Measurements from ENCODE around the gene WDFY1. TPM values are rescaled to one million over a fixed set of nuclear protein-coding genes. Genes with fewer than 3 reads are reported as not detected.
A peak's percentile ranks its signal among the peaks of the same experiment; 100 is the strongest.
"Not testable (repeated sequence)": the region's sequence is repeated elsewhere in the genome, so short reads cannot be mapped to it uniquely, and the experiment has no call there.

WDFY1 gene
- total RNA-seq, 1 experiment from 2014 or later: 88.7 TPM

DNA sequence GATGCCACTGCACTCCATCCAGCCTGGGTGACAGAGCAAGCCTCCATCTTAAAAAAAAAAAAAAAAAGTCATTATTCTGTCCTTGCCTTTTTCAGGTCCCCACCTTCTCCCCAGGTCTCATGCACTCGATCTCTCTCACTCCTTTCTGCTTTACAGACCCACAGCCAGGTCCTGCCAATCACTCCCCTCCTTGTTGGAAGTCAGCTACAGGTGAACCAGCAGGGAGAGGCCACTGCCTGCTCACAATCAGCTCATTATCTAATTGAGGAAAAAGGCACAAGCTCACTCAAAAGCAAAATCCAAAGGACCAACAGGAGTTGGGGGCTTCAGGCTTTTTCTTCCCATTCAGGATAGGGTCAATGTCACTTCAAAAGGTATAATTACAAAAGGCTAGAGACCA, 2.0 kb downstream of the WDFY1 start:
- BruUV-seq (replicated peaks): TSS peak; percentile 67
- peak overlapping the region; percentile 97 for H3K27ac ChIP-seq (ENCODE audit: low read depth, low read length, poor library complexity, severe bottlenecking)
- CTCF ChIA-PET: interaction anchor here (0.9 to 1.0 kb wide), 2 partner anchors 51 to 417 kb away, joined by 3 read pairs; no protein-coding TSS in a partner anchor
- TF ChIP-seq, protein P1, sequence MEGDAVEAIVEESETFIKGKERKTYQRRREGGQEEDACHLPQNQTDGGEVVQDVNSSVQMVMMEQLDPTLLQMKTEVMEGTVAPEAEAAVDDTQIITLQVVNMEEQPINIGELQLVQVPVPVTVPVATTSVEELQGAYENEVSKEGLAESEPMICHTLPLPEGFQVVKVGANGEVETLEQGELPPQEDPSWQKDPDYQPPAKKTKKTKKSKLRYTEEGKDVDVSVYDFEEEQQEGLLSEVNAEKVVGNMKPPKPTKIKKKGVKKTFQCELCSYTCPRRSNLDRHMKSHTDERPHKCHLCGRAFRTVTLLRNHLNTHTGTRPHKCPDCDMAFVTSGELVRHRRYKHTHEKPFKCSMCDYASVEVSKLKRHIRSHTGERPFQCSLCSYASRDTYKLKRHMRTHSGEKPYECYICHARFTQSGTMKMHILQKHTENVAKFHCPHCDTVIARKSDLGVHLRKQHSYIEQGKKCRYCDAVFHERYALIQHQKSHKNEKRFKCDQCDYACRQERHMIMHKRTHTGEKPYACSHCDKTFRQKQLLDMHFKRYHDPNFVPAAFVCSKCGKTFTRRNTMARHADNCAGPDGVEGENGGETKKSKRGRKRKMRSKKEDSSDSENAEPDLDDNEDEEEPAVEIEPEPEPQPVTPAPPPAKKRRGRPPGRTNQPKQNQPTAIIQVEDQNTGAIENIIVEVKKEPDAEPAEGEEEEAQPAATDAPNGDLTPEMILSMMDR (conservative IDR thresholded peaks at IDR 0.05; ENCODE audit: low read depth, low read length): no peak
- TF ChIP-seq EZH2 (IDR thresholded peaks at IDR 0.05; ENCODE audit: borderline replicate concordance, low read depth, low read length, poor library complexity, severe bottlenecking): no peak
- intact Hi-C loops (cut with micrococcal nuclease; ENCODE audit: unreplicated experiment): no loop called here
- no peaks in the 10 kb centered on the region for H3K27me3 ChIP-seq (replicated peaks; ENCODE audit: insufficient read depth, low read depth, low read length, poor library complexity)
- H3K9me3 ChIP-seq (ENCODE audit: low read depth, low read length, poor library complexity, severe bottlenecking): no peaks in the 10 kb centered on the region
- DNase-seq (ENCODE audit: low spot score): no peak
- peaks cover 31% of the 10 kb centered on the region for H3K4me1 ChIP-seq (ENCODE audit: insufficient read depth, low read length, poor library complexity, severe bottlenecking)
- peaks cover 3% of the 10 kb centered on the region for H3K36me3 ChIP-seq (ENCODE audit: insufficient read depth, low read length, poor library complexity, severe bottlenecking)
- H3K4me3 ChIP-seq (ENCODE audit: low read depth, low read length, poor library complexity, severe bottlenecking): peak overlapping the region; percentile 97
- POLR2A ChIA-PET (ENCODE audit: low non-redundant PET): no interaction called here

DNA sequence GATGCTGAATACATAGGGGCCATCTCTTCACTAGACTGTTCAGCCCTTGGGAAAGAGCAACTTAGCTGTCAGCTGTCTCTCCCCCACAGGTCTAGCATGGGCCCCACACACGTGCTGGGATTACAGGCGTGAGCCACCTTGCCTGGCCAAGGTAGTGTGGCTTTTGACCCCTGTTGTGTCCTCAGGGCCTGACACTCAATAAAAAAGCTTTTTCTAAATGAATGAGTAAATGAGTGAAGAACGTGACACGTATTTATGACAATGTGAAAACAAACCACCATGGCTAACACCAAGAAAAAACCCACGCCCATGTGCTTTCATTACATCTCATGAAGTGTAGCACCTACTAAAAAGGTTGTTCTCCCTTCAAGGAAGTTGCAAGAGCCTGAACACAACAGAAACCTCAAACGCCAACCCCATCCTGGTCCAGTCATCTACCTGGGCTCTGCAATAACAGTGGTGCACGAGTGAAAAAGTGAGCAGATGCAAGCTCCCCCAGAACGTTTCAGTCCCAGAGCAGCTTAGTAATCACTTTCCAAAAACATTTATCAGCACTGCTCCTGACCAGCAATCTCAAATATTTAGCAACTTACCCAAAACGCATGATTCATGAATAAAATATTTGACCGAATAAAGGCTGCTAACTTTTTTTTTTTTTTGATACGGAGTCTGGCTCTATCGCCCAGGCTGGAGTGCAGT, 3.4 kb downstream of the WDFY1 start:
- Histone ChIP-seq H3K4me1 (ENCODE audit: insufficient read depth, low read length, poor library complexity, severe bottlenecking) (peaks cover 33% of the 10 kb centered on the region), H3K36me3 (ENCODE audit: insufficient read depth, low read length, poor library complexity, severe bottlenecking) (peaks cover 3% of the 10 kb centered on the region), H3K9me3 (ENCODE audit: low read depth, low read length, poor library complexity, severe bottlenecking) (no peaks in the 10 kb centered on the region), H3K27me3 (replicated peaks; ENCODE audit: insufficient read depth, low read depth, low read length, poor library complexity) (no peaks in the 10 kb centered on the region), H3K27ac (ENCODE audit: low read depth, low read length, poor library complexity, severe bottlenecking) (peak overlapping the region; percentile 38), H3K4me3 (ENCODE audit: low read depth, low read length, poor library complexity, severe bottlenecking) (no peak overlapping the region)
- ChIA-PET POLR2A (ENCODE audit: low non-redundant PET) (no interaction called here), CTCF (no interaction called here)
- intact Hi-C loops (cut with micrococcal nuclease; ENCODE audit: unreplicated experiment): no loop called here
- no peak for DNase-seq (ENCODE audit: low spot score)
- no TSS peak for BruUV-seq (replicated peaks)
- TF ChIP-seq, protein P1 (conservative IDR thresholded peaks at IDR 0.05; ENCODE audit: low read depth, low read length): no peak
- TF ChIP-seq EZH2 (IDR thresholded peaks at IDR 0.05; ENCODE audit: borderline replicate concordance, low read depth, low read length, poor library complexity, severe bottlenecking): no peak

DNA sequence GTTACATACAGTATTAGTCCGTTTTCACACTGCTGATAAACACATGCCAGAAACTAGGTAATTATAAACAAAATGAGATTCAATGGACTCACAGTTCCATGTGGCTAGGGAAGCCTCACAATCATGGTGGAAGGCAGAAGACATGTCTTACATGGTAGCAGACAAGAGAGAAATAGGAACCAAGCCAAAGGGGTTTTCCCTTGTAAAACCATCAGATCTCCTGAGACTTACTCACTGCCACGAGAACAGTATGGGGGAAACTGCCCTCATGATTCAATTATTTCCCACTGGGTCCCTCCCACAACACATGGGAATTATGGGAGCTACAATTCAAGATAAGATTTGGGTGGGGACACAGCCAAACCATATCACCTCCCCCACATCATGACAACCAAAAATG, 5.7 kb downstream of the WDFY1 start:
- H3K27me3 ChIP-seq (replicated peaks; ENCODE audit: insufficient read depth, low read depth, low read length, poor library complexity); BruUV-seq (replicated peaks); H3K4me3 ChIP-seq (ENCODE audit: low read depth, low read length, poor library complexity, severe bottlenecking); DNase-seq (ENCODE audit: low spot score); CTCF ChIA-PET; POLR2A ChIA-PET (ENCODE audit: low non-redundant PET); intact Hi-C loops (cut with micrococcal nuclease; ENCODE audit: unreplicated experiment); H3K9me3 ChIP-seq (ENCODE audit: low read depth, low read length, poor library complexity, severe bottlenecking); H3K27ac ChIP-seq (ENCODE audit: low read depth, low read length, poor library complexity, severe bottlenecking); H3K36me3 ChIP-seq (ENCODE audit: insufficient read depth, low read length, poor library complexity, severe bottlenecking): not testable (repeated sequence)
- H3K4me1 ChIP-seq (ENCODE audit: insufficient read depth, low read length, poor library complexity, severe bottlenecking): peaks cover 41% of the 10 kb centered on the region

DNA sequence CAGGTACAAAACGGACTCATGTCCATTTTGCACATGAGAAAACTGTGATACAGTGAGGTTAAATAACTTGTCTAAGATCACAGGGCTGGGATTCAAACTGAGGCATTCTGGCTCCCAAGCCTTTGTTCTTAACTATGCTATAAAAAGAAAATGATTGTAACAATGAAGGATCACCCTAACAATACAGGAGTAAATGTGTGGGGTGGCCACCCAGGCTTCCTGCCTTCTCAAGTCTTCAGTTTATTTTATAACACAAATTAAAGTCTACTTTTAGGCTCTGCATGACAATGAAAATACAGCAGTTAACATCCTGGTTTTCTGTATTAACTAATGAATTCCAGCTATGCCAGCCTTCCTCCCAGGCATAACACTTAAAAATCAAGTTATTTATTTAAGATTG, 7.6 kb downstream of the WDFY1 start:
- BruUV-seq (replicated peaks): no TSS peak
- Histone ChIP-seq H3K27me3 (replicated peaks; ENCODE audit: insufficient read depth, low read depth, low read length, poor library complexity) (no peaks in the 10 kb centered on the region), H3K4me1 (ENCODE audit: insufficient read depth, low read length, poor library complexity, severe bottlenecking) (peaks cover 48% of the 10 kb centered on the region), H3K4me3 (ENCODE audit: low read depth, low read length, poor library complexity, severe bottlenecking) (no peak overlapping the region), H3K36me3 (ENCODE audit: insufficient read depth, low read length, poor library complexity, severe bottlenecking) (peaks cover 3% of the 10 kb centered on the region), H3K9me3 (ENCODE audit: low read depth, low read length, poor library complexity, severe bottlenecking) (no peaks in the 10 kb centered on the region), H3K27ac (ENCODE audit: low read depth, low read length, poor library complexity, severe bottlenecking) (peak overlapping the region; percentile 12)
- intact Hi-C loops (cut with micrococcal nuclease; ENCODE audit: unreplicated experiment): no loop called here
- TF ChIP-seq, protein P1 (conservative IDR thresholded peaks at IDR 0.05; ENCODE audit: low read depth, low read length): no peak
- no peak for TF ChIP-seq EZH2 (IDR thresholded peaks at IDR 0.05; ENCODE audit: borderline replicate concordance, low read depth, low read length, poor library complexity, severe bottlenecking)
- ChIA-PET POLR2A (ENCODE audit: low non-redundant PET) (no interaction called here), CTCF (no interaction called here)
- DNase-seq (ENCODE audit: low spot score): no peak

All from A673 (cell line).